Effector memory CD4-positive, alpha-beta T cell (primary cell): ENCODE measurements around the gene DGCR2.
A peak's percentile ranks its signal among the peaks of the same experiment; 100 is the strongest.
"Not testable (repeated sequence)": the region's sequence is repeated elsewhere in the genome, so short reads cannot be mapped to it uniquely, and the experiment has no call there.

Experiments
- DNase-seq, 3 donors: peaks; one replicate each; pipeline ENCODE4 v3.0.0-alpha.2; 2020
- H3K27ac ChIP-seq: 2 replicates; pipeline ENCODE4 v1.7.0; 2013; ENCODE audit warnings: mild to moderate bottlenecking, low read length, moderate library complexity; ENCODE audit not compliant: insufficient read depth, poor library complexity, severe bottlenecking
- H3K27me3 ChIP-seq: replicated peaks from 2 replicates; pipeline ENCODE4 v1.7.0; 2013; ENCODE audit warnings: mild to moderate bottlenecking, low read length; ENCODE audit not compliant: insufficient read depth, control insufficient read depth, poor library complexity, severe bottlenecking
- H3K36me3 ChIP-seq: 2 replicates; pipeline ENCODE4 v1.7.0; 2013; ENCODE audit warnings: mild to moderate bottlenecking, low read length, moderate library complexity; ENCODE audit not compliant: control insufficient read depth, insufficient read depth
- H3K4me1 ChIP-seq: 2 replicates; pipeline ENCODE4 v1.7.0; 2013; ENCODE audit warnings: low read length, mild to moderate bottlenecking; ENCODE audit not compliant: control insufficient read depth, insufficient read depth, poor library complexity, severe bottlenecking
- H3K4me3 ChIP-seq: 2 replicates; pipeline ENCODE4 v1.7.0; 2013; ENCODE audit warnings: low read length, low read depth, mild to moderate bottlenecking; ENCODE audit not compliant: insufficient read depth, poor library complexity, severe bottlenecking
- H3K9me3 ChIP-seq: 2 replicates; pipeline ENCODE4 v1.7.0; 2013; ENCODE audit warnings: mild to moderate bottlenecking, low read length, moderate library complexity; ENCODE audit not compliant: control insufficient read depth
- total RNA-seq, 3 donors: gene quantifications; one replicate each; lab custom pipeline; 2026; lab: John Stamatoyannopoulos, UW

DGCR2 gene, protein sequence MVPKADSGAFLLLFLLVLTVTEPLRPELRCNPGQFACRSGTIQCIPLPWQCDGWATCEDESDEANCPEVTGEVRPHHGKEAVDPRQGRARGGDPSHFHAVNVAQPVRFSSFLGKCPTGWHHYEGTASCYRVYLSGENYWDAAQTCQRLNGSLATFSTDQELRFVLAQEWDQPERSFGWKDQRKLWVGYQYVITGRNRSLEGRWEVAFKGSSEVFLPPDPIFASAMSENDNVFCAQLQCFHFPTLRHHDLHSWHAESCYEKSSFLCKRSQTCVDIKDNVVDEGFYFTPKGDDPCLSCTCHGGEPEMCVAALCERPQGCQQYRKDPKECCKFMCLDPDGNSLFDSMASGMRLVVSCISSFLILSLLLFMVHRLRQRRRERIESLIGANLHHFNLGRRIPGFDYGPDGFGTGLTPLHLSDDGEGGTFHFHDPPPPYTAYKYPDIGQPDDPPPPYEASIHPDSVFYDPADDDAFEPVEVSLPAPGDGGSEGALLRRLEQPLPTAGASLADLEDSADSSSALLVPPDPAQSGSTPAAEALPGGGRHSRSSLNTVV
- 75.0 to 80.9 (median 75.9) reads per million in 3 donors for total RNA-seq

GRCh38 chr22:19122143-19122751, at the start of gene DGCR2:
Gene DGCR2, minus strand, starts transcription at chr22:19122412. Its CDS starts 206 bp downstream, at chr22:19122206.
- Histone ChIP-seq H3K27ac (peak within 1 kb of the TSS; percentile 78), H3K27me3 (no peaks in the 10 kb centered on the region), H3K4me3 (peak within 1 kb of the TSS; percentile 92), H3K36me3 (no peaks in the 10 kb centered on the region), H3K4me1 (peaks cover 41% of the 10 kb centered on the region), H3K9me3 (no peaks in the 10 kb centered on the region)
- DNase-seq, result peak; percentile 95

DNA sequence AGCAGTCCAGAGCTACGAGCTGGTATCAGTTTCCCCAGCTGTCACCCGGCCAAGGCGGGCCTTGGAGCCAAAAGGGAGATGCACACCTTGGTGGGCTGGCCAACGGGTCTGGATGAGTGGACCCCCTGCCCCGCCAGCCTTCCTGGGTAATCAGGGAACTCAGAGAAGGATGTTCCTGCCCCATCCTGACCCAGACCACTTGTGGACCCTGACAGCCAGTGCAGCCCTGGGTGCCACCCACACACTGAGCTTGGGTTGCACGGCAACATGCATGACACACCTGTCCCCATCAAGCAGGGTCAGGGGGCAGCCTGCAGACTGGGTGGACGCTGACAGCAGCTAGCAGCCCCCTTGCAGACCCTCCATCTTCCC, 47.7 kb upstream of the DGCR2 start:
- Histone ChIP-seq H3K27me3 (peaks cover 33% of the 10 kb centered on the region), H3K9me3 (no peaks in the 10 kb centered on the region), H3K36me3 (no peaks in the 10 kb centered on the region), H3K27ac (no peak overlapping the region), H3K4me3 (peak overlapping the region; percentile 25), H3K4me1 (peaks cover 31% of the 10 kb centered on the region)
- DNase-seq, result no peak

GRCh38 chr22:19169002-19169946, 47.1 kb upstream of the DGCR2 start:
- peaks cover 33% of the 10 kb centered on the region for H3K27me3 ChIP-seq

DNA sequence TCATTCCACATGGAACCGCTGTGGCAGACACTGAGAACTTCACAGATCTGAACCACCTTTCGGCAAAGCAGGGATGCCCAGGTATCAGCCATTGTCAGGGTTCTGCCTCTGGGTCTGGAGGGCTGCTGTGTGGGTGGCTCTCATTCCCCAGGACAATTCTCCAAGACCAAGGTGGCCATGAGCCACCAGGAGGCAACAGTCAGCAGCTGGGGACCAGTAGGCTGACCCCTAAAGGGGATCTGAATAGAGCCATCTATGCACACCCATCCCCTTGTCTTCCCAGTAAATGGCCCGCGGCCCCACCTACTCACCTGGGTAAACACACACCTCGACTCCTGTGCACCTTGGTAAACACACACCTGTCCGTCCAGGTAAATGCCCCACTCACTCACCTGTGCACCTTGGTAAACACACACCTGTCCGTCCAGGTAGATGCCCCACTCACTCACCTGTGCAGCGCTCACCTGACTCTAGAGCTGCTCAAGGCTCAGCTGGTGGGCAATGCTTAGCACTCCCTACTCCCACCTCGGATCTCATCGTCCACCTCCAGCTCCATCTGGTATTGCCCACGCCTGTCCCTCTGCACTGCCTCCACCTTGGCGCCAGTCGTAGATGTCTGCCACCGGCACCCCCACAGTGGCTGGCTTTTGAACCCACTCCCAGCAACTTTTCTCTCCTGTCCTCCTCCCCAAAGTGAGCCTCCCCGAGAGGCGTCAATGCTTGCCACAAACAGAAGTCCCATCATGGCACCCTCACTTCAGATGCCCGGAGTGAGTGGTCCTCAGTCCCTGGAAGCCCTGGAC, 46.1 kb upstream of the DGCR2 start:
- no peaks in the 10 kb centered on the region for H3K9me3 ChIP-seq

More at GRCh38 chr22:19169002-19169946, 47.1 kb upstream of the DGCR2 start:
- H3K27ac ChIP-seq, result no peak overlapping the region
- no peaks in the 10 kb centered on the region for H3K9me3 ChIP-seq
- peak overlapping the region; percentile 25 for H3K4me3 ChIP-seq
- peaks cover 31% of the 10 kb centered on the region for H3K4me1 ChIP-seq
- no peak for DNase-seq
- no peaks in the 10 kb centered on the region for H3K36me3 ChIP-seq

GRCh38 chr22:19167106-19167869, 45.1 kb upstream of the DGCR2 start:
- peaks cover 33% of the 10 kb centered on the region for H3K27me3 ChIP-seq
- no peak overlapping the region for H3K4me3 ChIP-seq
- H3K27ac ChIP-seq, result no peak overlapping the region
- no peaks in the 10 kb centered on the region for H3K9me3 ChIP-seq
- DNase-seq, result no peak
- peaks cover 24% of the 10 kb centered on the region for H3K4me1 ChIP-seq
- H3K36me3 ChIP-seq, result no peaks in the 10 kb centered on the region

More for the DNA sequence above, 46.1 kb upstream of the DGCR2 start:
- DNase-seq, result no peak
- peaks cover 31% of the 10 kb centered on the region for H3K4me1 ChIP-seq
- H3K36me3 ChIP-seq, result no peaks in the 10 kb centered on the region
- H3K27ac ChIP-seq, result no peak overlapping the region
- peaks cover 33% of the 10 kb centered on the region for H3K27me3 ChIP-seq
- no peak overlapping the region for H3K4me3 ChIP-seq

- no peaks in the 10 kb centered on the region for H3K36me3 ChIP-seq
- no peak for DNase-seq
- no peaks in the 10 kb centered on the region for H3K9me3 ChIP-seq
- H3K4me1 ChIP-seq, result peaks cover 18% of the 10 kb centered on the region
- no peak overlapping the region for H3K4me3 ChIP-seq
- H3K27me3 ChIP-seq, result peaks cover 33% of the 10 kb centered on the region
- H3K27ac ChIP-seq, result no peak overlapping the region
These were observed 44.2 kb upstream of the DGCR2 start for GRCh38 chr22:19166421-19166820.

- no peaks in the 10 kb centered on the region for H3K36me3 ChIP-seq
- DNase-seq, result no peak
- H3K27ac ChIP-seq, result no peak overlapping the region
- H3K27me3 ChIP-seq, result peaks cover 27% of the 10 kb centered on the region
- no peaks in the 10 kb centered on the region for H3K9me3 ChIP-seq
- H3K4me3 ChIP-seq, result no peak overlapping the region
- H3K4me1 ChIP-seq, result peaks cover 4% of the 10 kb centered on the region
These were observed 42.2 kb upstream of the DGCR2 start for GRCh38 chr22:19164425-19164824.

- H3K4me1 ChIP-seq, H3K27ac ChIP-seq, H3K4me3 ChIP-seq, H3K27me3 ChIP-seq, H3K36me3 ChIP-seq, DNase-seq, H3K9me3 ChIP-seq: not testable (repeated sequence)
These were observed 36.4 kb upstream of the DGCR2 start for GRCh38 chr22:19158649-19159048.
